ENCODE results near the gene SPATA6L. TPM values are rescaled to one million over a fixed set of nuclear protein-coding genes. Genes with fewer than 3 reads are reported as not detected.

SPATA6L gene
- total and polyA plus RNA-seq, 9 of the 15 experiments (the other 6 are each of a cell fraction or from before 2014, with no cell fraction given), result 0.03 to 1.00 (median 0.08) TPM; not detected in 4

DNA sequence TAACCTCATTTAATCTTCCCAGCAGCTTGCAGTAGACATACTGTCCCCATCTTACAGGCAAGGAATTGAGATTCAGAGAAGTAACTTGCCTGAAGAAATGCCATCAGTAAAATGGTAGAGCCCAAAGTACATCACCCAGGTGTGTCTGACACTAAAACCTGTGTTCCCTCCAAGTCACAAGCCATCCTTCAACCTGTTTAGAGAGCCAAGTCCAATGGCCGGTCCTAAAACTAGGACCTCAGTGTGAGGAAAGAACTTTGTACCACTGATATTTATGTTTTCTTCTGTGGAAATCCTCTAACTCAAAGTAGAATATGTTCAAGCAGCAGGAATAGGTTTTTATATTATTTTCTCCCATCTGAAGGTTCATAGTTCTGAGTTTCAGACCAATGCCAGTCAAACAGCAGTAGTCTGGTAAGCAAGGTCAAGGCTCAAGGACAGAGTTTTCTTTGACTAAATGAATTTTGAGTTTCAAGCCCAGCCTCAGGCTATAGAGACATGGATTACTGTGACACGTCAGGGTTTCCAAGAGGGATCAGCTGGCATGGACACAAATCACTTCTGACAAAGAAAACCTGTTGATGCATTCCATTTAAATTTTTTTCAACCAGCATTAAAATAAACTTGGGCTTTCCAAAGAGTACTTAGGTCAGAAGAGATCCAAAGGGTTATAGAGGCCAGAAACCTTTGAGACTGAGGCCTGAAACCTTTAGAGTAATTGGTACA lies 85.1 kb downstream of the SPATA6L start:
- H3K4me2 ChIP-seq (ENCODE audit: insufficient read depth, low read length), result no peak overlapping the region
- WGBS (ENCODE audit: insufficient coverage, low coverage, missing lambda C conversion rate), result 0% methylated on average over 2 of the region's 2 CpGs
- H3K36me3 ChIP-seq (ENCODE audit: control insufficient read depth, insufficient read depth, low read length), result no peaks in the 10 kb centered on the region
- no peaks in the 10 kb centered on the region for H3K9me3 ChIP-seq (replicated peaks; ENCODE audit: control insufficient read depth, insufficient read depth, low read depth, low read length)
- H3K4me1 ChIP-seq (replicated peaks in 1 of 2; ENCODE audit: control insufficient read depth in 2 of 2, insufficient read depth in 2 of 2, low read length in 2 of 2), result no peaks in the 10 kb centered on the region
- ATAC-seq, result no peak
- no peaks in the 10 kb centered on the region for H3K9me1 ChIP-seq (ENCODE audit: control insufficient read depth, insufficient read depth, low read length)
- no peaks in the 10 kb centered on the region for H3K79me2 ChIP-seq (ENCODE audit: control insufficient read depth, insufficient read depth, low read length)
- FAIRE-seq, result no peak
- H3K27ac ChIP-seq (ENCODE audit: extremely low read depth, low read depth, low read length), result no peak overlapping the region
- no peak overlapping the region for H2AFZ ChIP-seq (ENCODE audit: low read depth, low read length)
- no peak overlapping the region for H3K4me3 ChIP-seq
- H3K27me3 ChIP-seq (ENCODE audit: control insufficient read depth in 2 of 2, insufficient read depth in 2 of 2, low read length in 2 of 2), result peaks cover 3 to 10% of the 10 kb centered on the region in 2 experiments; a peak in 3 of 5 replicates
- in situ Hi-C loops (cut with MboI) (no loop called here), intact Hi-C loops (cut with micrococcal nuclease) (no loop called here)
- ChIA-PET POLR2A (no interaction called here), CTCF (ENCODE audit: low intra/inter-chr PET ratio) (no interaction called here)
- no peak for DNase-seq (ENCODE audit: extremely low read depth in 1 of 4, low spot score in 3 of 4)
- TF ChIP-seq NR2F6 (CRISPR knock-in tag; IDR thresholded peaks at IDR 0.05) (no peak), JUN (IDR thresholded peaks at IDR 0.05; ENCODE audit: borderline replicate concordance, low read depth, low read length) (no peak), JUN (CRISPR knock-in tag; IDR thresholded peaks at IDR 0.05; ENCODE audit: borderline replicate concordance) (no peak)
- no TSS peak for BruUV-seq (replicated peaks)
- no peaks in the 10 kb centered on the region; the same call in 1 of the 2 replicates for H4K20me1 ChIP-seq (replicated peaks; ENCODE audit: control insufficient read depth, insufficient read depth, low read length)
- H3K9ac ChIP-seq (ENCODE audit: insufficient read depth in 1 of 2, low read depth in 2 of 2, low read length in 2 of 2), result no peak overlapping the region

- ChIA-PET CTCF (ENCODE audit: low intra/inter-chr PET ratio) (no interaction called here), POLR2A (no interaction called here)
- in situ Hi-C loops (cut with MboI), result no loop called here
- H3K27me3 ChIP-seq (ENCODE audit: control insufficient read depth in 2 of 2, insufficient read depth in 2 of 2, low read length in 2 of 2), result peaks cover 3 to 22% of the 10 kb centered on the region in 2 experiments; a peak in 3 of 5 replicates
- no peak overlapping the region for H3K4me2 ChIP-seq (ENCODE audit: insufficient read depth, low read length)
- intact Hi-C loops (cut with micrococcal nuclease), result no loop called here
- no peak overlapping the region for H3K27ac ChIP-seq (ENCODE audit: extremely low read depth, low read depth, low read length)
- H4K20me1 ChIP-seq (replicated peaks; ENCODE audit: control insufficient read depth, insufficient read depth, low read length), result no peaks in the 10 kb centered on the region; the same call in 1 of the 2 replicates
- H3K9me1 ChIP-seq (ENCODE audit: control insufficient read depth, insufficient read depth, low read length), result no peaks in the 10 kb centered on the region
- no peaks in the 10 kb centered on the region for H3K4me1 ChIP-seq (replicated peaks in 1 of 2; ENCODE audit: control insufficient read depth in 2 of 2, insufficient read depth in 2 of 2, low read length in 2 of 2)
- H3K9me3 ChIP-seq (replicated peaks; ENCODE audit: control insufficient read depth, insufficient read depth, low read depth, low read length), result no peaks in the 10 kb centered on the region
- H3K9ac ChIP-seq (ENCODE audit: insufficient read depth in 1 of 2, low read depth in 2 of 2, low read length in 2 of 2), result no peak overlapping the region
- no peak for FAIRE-seq
- H3K79me2 ChIP-seq (ENCODE audit: control insufficient read depth, insufficient read depth, low read length), result no peaks in the 10 kb centered on the region
- no peak for ATAC-seq
- WGBS (ENCODE audit: insufficient coverage, low coverage, missing lambda C conversion rate), result 5% methylated on average over 2 of the region's 2 CpGs
- DNase-seq (ENCODE audit: extremely low read depth in 1 of 4, low spot score in 3 of 4), result no peak
- no TSS peak for BruUV-seq (replicated peaks)
- H3K36me3 ChIP-seq (ENCODE audit: control insufficient read depth, insufficient read depth, low read length), result no peaks in the 10 kb centered on the region
- no peak overlapping the region for H2AFZ ChIP-seq (ENCODE audit: low read depth, low read length)
- no peak overlapping the region for H3K4me3 ChIP-seq
- TF ChIP-seq ZNF79 (CRISPR knock-in tag; IDR thresholded peaks at IDR 0.05; ENCODE audit: low read depth) (no peak), ELF4 (CRISPR knock-in tag; IDR thresholded peaks at IDR 0.05) (no peak), ZNF436 (CRISPR knock-in tag; IDR thresholded peaks at IDR 0.05) (no peak), ZNF239 (CRISPR knock-in tag; IDR thresholded peaks at IDR 0.05) (no peak), JUN (IDR thresholded peaks at IDR 0.05; ENCODE audit: borderline replicate concordance, low read depth, low read length) (no peak), JUN (CRISPR knock-in tag; IDR thresholded peaks at IDR 0.05; ENCODE audit: borderline replicate concordance) (no peak), ZSCAN29 (IDR thresholded peaks at IDR 0.05) (no peak), PTTG1 (tag; IDR thresholded peaks at IDR 0.05; ENCODE audit: low read depth) (no peak), SP1 (CRISPR knock-in tag; IDR thresholded peaks at IDR 0.05) (no peak)
- TF ChIP-seq, protein P1, sequence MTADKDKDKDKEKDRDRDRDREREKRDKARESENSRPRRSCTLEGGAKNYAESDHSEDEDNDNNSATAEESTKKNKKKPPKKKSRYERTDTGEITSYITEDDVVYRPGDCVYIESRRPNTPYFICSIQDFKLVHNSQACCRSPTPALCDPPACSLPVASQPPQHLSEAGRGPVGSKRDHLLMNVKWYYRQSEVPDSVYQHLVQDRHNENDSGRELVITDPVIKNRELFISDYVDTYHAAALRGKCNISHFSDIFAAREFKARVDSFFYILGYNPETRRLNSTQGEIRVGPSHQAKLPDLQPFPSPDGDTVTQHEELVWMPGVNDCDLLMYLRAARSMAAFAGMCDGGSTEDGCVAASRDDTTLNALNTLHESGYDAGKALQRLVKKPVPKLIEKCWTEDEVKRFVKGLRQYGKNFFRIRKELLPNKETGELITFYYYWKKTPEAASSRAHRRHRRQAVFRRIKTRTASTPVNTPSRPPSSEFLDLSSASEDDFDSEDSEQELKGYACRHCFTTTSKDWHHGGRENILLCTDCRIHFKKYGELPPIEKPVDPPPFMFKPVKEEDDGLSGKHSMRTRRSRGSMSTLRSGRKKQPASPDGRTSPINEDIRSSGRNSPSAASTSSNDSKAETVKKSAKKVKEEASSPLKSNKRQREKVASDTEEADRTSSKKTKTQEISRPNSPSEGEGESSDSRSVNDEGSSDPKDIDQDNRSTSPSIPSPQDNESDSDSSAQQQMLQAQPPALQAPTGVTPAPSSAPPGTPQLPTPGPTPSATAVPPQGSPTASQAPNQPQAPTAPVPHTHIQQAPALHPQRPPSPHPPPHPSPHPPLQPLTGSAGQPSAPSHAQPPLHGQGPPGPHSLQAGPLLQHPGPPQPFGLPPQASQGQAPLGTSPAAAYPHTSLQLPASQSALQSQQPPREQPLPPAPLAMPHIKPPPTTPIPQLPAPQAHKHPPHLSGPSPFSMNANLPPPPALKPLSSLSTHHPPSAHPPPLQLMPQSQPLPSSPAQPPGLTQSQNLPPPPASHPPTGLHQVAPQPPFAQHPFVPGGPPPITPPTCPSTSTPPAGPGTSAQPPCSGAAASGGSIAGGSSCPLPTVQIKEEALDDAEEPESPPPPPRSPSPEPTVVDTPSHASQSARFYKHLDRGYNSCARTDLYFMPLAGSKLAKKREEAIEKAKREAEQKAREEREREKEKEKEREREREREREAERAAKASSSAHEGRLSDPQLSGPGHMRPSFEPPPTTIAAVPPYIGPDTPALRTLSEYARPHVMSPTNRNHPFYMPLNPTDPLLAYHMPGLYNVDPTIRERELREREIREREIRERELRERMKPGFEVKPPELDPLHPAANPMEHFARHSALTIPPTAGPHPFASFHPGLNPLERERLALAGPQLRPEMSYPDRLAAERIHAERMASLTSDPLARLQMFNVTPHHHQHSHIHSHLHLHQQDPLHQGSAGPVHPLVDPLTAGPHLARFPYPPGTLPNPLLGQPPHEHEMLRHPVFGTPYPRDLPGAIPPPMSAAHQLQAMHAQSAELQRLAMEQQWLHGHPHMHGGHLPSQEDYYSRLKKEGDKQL (CRISPR knock-in tag; IDR thresholded peaks at IDR 0.05; ENCODE audit: borderline replicate concordance), result no peak
Measured at GRCh38 chr9:4579001-4579400, 87.3 kb downstream of the SPATA6L start.

Measured in K562 (cell line).